ENCODE data around the gene PRPF40A.
"Not testable (repeated sequence)": the region's sequence is repeated elsewhere in the genome, so short reads cannot be mapped to it uniquely, and the experiment has no call there.

The PRPF40A gene

DNA sequence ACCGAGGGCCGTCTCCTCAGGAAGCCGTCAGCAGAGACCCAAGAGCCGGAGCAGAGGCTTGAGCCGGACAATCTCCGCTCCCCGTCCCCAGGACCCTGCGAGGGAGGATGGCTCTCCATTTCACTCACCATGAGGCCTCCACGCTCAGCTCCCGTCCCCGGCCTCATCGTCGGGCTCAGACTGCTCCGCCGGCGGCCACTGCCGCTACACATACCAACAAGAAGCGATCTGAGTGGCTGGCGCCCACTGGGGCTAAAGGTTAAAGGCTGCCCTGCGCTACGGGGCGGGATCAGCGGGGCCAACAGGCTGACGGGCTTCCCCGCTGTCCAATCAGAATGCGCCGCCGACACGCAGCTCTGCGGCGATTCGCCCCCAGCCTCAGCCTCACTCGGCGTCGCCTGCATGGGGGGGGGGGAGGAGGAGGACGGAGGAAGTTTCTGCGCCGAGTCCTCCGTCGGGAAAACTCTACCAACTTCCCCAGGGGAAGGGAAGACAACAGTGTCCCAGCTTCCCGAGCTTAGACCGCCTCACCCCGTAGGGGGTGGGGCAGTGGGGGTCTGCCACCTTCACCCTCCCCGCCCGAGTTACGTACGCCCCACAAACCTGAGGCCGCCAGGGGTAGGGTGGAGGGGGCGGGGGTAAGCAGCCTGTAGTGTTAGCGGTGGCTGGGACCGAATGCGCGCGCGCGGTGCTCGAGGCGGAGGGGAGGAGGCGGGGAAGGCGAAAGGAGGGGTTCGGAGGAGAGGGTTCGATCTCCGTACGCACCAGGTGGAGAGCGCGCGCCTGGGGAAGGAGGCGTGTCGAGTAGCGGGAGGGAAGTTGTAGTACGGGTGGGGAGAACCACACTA is at the start of gene PRPF40A:
TSS of gene PRPF40A (minus strand) at position 234 of the 848 bp plus-strand sequence. CDS start at position 212, 22 bp downstream.
- Histone ChIP-seq H4K20me1 (ENCODE audit: insufficient read depth, low read length, poor library complexity, severe bottlenecking) (peaks cover 82% of the 10 kb centered on the region), H3K4me1 (ENCODE audit: insufficient read depth, low read length, poor library complexity, severe bottlenecking) (peaks cover 62% of the 10 kb centered on the region), H2AFZ (ENCODE audit: low read length) (peak within 1 kb of the TSS; percentile 96), H3K4me2 (ENCODE audit: low read depth, low read length, poor library complexity, severe bottlenecking) (peak within 1 kb of the TSS; percentile 95), H3K27me3 (ENCODE audit: insufficient read depth, low read length, poor library complexity, severe bottlenecking) (no peaks in the 10 kb centered on the region), H3K4me3 (ENCODE audit: low read length, poor library complexity, severe bottlenecking) (peak within 1 kb of the TSS; percentile 93), H3K9me3 (ENCODE audit: insufficient read depth, low read depth, low read length) (no peaks in the 10 kb centered on the region), H3K36me3 (ENCODE audit: insufficient read depth, low read length) (peaks cover 13% of the 10 kb centered on the region; the same call in 1 of the 2 replicates), H3F3A (ENCODE audit: low read depth) (no peaks in the 10 kb centered on the region), H3K9me2 (replicated peaks; ENCODE audit: low read depth, low read length) (no peaks in the 10 kb centered on the region), H3K79me2 (ENCODE audit: insufficient read depth, low read length) (peaks cover 85% of the 10 kb centered on the region), H3K9ac (ENCODE audit: low read depth, low read length, poor library complexity, severe bottlenecking) (peak within 1 kb of the TSS; percentile 87)
- TF ChIP-seq, protein P1, sequence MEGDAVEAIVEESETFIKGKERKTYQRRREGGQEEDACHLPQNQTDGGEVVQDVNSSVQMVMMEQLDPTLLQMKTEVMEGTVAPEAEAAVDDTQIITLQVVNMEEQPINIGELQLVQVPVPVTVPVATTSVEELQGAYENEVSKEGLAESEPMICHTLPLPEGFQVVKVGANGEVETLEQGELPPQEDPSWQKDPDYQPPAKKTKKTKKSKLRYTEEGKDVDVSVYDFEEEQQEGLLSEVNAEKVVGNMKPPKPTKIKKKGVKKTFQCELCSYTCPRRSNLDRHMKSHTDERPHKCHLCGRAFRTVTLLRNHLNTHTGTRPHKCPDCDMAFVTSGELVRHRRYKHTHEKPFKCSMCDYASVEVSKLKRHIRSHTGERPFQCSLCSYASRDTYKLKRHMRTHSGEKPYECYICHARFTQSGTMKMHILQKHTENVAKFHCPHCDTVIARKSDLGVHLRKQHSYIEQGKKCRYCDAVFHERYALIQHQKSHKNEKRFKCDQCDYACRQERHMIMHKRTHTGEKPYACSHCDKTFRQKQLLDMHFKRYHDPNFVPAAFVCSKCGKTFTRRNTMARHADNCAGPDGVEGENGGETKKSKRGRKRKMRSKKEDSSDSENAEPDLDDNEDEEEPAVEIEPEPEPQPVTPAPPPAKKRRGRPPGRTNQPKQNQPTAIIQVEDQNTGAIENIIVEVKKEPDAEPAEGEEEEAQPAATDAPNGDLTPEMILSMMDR (conservative IDR thresholded peaks at IDR 0.05; ENCODE audit: low read length): no peak
- no peak for TF ChIP-seq EZH2phosphoT487 (IDR thresholded peaks at IDR 0.05; ENCODE audit: borderline replicate concordance)

DNA sequence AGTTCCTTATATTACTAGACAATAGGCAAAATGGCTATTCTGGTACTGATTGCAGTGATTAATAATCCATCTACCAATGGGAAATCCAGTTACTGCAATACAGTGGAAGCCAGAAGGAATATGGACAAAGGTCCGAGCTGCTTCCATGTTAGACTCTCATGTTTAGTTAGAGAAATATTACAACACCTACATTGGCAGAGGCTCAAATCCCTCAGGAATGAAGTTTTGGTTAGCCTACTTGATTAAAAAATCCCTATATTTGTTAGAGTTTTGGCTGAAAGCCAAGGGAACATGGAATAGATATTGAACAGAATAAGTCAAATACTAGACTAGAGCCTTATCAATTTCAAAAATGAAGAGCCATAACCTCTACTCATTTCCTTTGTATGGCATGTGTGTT is 49.7 kb upstream of the PRPF40A start:
- H3F3A ChIP-seq (ENCODE audit: low read depth): no peaks in the 10 kb centered on the region
- no peak overlapping the region for H3K9ac ChIP-seq (ENCODE audit: low read depth, low read length, poor library complexity, severe bottlenecking)
- H4K20me1 ChIP-seq (ENCODE audit: insufficient read depth, low read length, poor library complexity, severe bottlenecking): no peaks in the 10 kb centered on the region
- H3K9me3 ChIP-seq (ENCODE audit: insufficient read depth, low read depth, low read length): no peaks in the 10 kb centered on the region
- no peak for TF ChIP-seq EZH2phosphoT487 (IDR thresholded peaks at IDR 0.05; ENCODE audit: borderline replicate concordance)
- TF ChIP-seq, protein P1 (conservative IDR thresholded peaks at IDR 0.05; ENCODE audit: low read length): no peak
- no peaks in the 10 kb centered on the region for H3K79me2 ChIP-seq (ENCODE audit: insufficient read depth, low read length)
- no peak overlapping the region for H2AFZ ChIP-seq (ENCODE audit: low read length)
- no peaks in the 10 kb centered on the region for H3K4me1 ChIP-seq (ENCODE audit: insufficient read depth, low read length, poor library complexity, severe bottlenecking)
- no peaks in the 10 kb centered on the region for H3K27me3 ChIP-seq (ENCODE audit: insufficient read depth, low read length, poor library complexity, severe bottlenecking)
- H3K9me2 ChIP-seq (replicated peaks; ENCODE audit: low read depth, low read length): no peaks in the 10 kb centered on the region
- H3K4me3 ChIP-seq (ENCODE audit: low read length, poor library complexity, severe bottlenecking): no peak overlapping the region
- H3K4me2 ChIP-seq (ENCODE audit: low read depth, low read length, poor library complexity, severe bottlenecking): no peak overlapping the region
- 0 out of 2 replicates have a peak, but pooled peaks cover 3% of the 10 kb centered on the region for H3K36me3 ChIP-seq (ENCODE audit: insufficient read depth, low read length)

DNA sequence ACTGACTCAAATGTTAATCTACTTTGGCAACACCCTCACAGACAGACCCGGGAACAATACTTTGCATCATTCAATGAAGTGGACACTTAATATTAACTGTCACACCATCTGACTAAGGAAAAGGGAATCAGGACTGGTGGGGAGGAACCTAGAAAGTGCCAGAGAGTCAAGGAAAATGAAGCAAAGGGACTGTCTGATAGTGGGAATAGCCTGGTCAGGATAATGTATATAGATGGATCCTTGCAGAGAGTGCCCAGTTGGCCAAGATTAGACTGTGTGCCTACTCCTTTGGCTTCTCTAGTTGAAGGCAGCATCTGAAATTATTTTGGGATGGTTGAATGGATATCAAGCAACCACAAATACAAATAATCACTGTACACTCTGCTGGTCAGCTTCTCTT is 46.4 kb upstream of the PRPF40A start:
- Histone ChIP-seq H3K36me3 (ENCODE audit: insufficient read depth, low read length) (peaks cover 18% of the 10 kb centered on the region; the same call in 1 of the 2 replicates), H3K9me3 (ENCODE audit: insufficient read depth, low read depth, low read length) (no peaks in the 10 kb centered on the region), H3K27me3 (ENCODE audit: insufficient read depth, low read length, poor library complexity, severe bottlenecking) (no peaks in the 10 kb centered on the region), H4K20me1 (ENCODE audit: insufficient read depth, low read length, poor library complexity, severe bottlenecking) (no peaks in the 10 kb centered on the region), H3K79me2 (ENCODE audit: insufficient read depth, low read length) (no peaks in the 10 kb centered on the region), H3F3A (ENCODE audit: low read depth) (no peaks in the 10 kb centered on the region), H3K9me2 (replicated peaks; ENCODE audit: low read depth, low read length) (no peaks in the 10 kb centered on the region), H2AFZ (ENCODE audit: low read length) (no peak overlapping the region), H3K9ac (ENCODE audit: low read depth, low read length, poor library complexity, severe bottlenecking) (no peak overlapping the region), H3K4me3 (ENCODE audit: low read length, poor library complexity, severe bottlenecking) (no peak overlapping the region), H3K4me1 (ENCODE audit: insufficient read depth, low read length, poor library complexity, severe bottlenecking) (no peaks in the 10 kb centered on the region), H3K4me2 (ENCODE audit: low read depth, low read length, poor library complexity, severe bottlenecking) (no peak overlapping the region)
- TF ChIP-seq, protein P1 (conservative IDR thresholded peaks at IDR 0.05; ENCODE audit: low read length): no peak
- TF ChIP-seq EZH2phosphoT487 (IDR thresholded peaks at IDR 0.05; ENCODE audit: borderline replicate concordance): no peak

DNA sequence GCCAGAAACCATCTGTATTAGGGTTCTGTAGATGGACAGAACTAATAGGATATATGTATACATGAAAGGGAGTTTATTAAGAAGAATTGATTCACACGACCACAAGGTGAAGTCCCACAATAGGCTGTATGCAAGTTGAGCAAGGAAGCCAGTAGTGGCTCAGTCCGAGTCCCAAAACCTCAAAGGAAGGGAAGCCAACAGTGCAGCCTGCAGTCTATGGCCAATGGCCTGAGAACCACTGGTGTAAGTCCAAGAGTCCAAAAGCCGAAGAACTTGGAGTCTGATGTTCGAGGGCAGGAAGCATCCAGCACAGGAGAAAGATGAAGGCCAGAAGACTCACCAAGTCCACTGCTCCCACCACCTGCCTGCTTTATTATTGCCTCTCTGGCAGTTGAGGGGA is 45.9 kb upstream of the PRPF40A start:
- H3K27me3 ChIP-seq (ENCODE audit: insufficient read depth, low read length, poor library complexity, severe bottlenecking); H3K9ac ChIP-seq (ENCODE audit: low read depth, low read length, poor library complexity, severe bottlenecking); H3K4me1 ChIP-seq (ENCODE audit: insufficient read depth, low read length, poor library complexity, severe bottlenecking); H3K4me3 ChIP-seq (ENCODE audit: low read length, poor library complexity, severe bottlenecking); H3K4me2 ChIP-seq (ENCODE audit: low read depth, low read length, poor library complexity, severe bottlenecking); H3F3A ChIP-seq (ENCODE audit: low read depth); H3K9me2 ChIP-seq (replicated peaks; ENCODE audit: low read depth, low read length); H3K79me2 ChIP-seq (ENCODE audit: insufficient read depth, low read length); H4K20me1 ChIP-seq (ENCODE audit: insufficient read depth, low read length, poor library complexity, severe bottlenecking); H2AFZ ChIP-seq (ENCODE audit: low read length); H3K9me3 ChIP-seq (ENCODE audit: insufficient read depth, low read depth, low read length): not testable (repeated sequence)
- peaks cover 23% of the 10 kb centered on the region; the same call in 1 of the 2 replicates for H3K36me3 ChIP-seq (ENCODE audit: insufficient read depth, low read length)

Measured in Loucy (cell line).